A549 (cell line): Measurements from ENCODE around the gene JOSD2. TPM values are rescaled to one million over a fixed set of nuclear protein-coding genes. Genes with fewer than 3 reads are reported as not detected.

Experiments used
- ATAC-seq, 2 experiments: fragments of 200-7000 bp in 1 of 2; fragments of >200 bp in 1 of 2; cut with Nextera tagmentation in 1 of 2; cut with Tn5 transposase in 1 of 2; 3 replicates each; pipeline versions ENCODE4 v1.8.0 to v1.9.1; 2018 to 2020; ENCODE audit warnings: mild to moderate bottlenecking in 1 of 2, moderate library complexity in 1 of 2
- CTCF ChIA-PET: fragments of 300-600 bp; sonication (Branson Sonifier 250); formaldehyde crosslinking; extraction: SDS; loops from one replicate; lab custom pipeline; 2021; ENCODE audit warnings: antibody characterized with exemption, inconsistent platforms; lab: Yijun Ruan, JAX
- POLR2A ChIA-PET: fragments of 350-600 bp; formaldehyde crosslinking; extraction: SDS; loops from one replicate; lab custom pipeline; 2021; ENCODE audit warnings: antibody characterized with exemption, inconsistent platforms; lab: Yijun Ruan, JAX
- DNase-seq, 2 experiments: peaks; one replicate each; pipeline versions ENCODE4 v3.0.0 to v3.0.0-alpha.2; 2011 to 2016; ENCODE audit warnings: low read depth in 1 of 2, low spot score in 1 of 2
- FAIRE-seq: peaks from 2 replicates; lab custom pipeline; 2011; peaks lifted over from hg19 to GRCh38; lab: Jason Lieb, UNC
- H3K27ac ChIP-seq, 2 experiments: fragments of >200 bp; sonication (Bioruptor Twin); formaldehyde crosslinking; 3 replicates each; pipeline ENCODE4 v1.5.1; 2016 to 2017
- H3K4me1 ChIP-seq: fragments of >200 bp; sonication (Bioruptor Twin); formaldehyde crosslinking; 3 replicates; pipeline ENCODE4 v1.6.1; 2016
- H3K4me2 ChIP-seq: fragments of >200 bp; sonication (Bioruptor Twin); formaldehyde crosslinking; 3 replicates; pipeline ENCODE4 v1.6.1; 2016
- H3K4me3 ChIP-seq: fragments of >200 bp; sonication (Bioruptor Twin); formaldehyde crosslinking; 3 replicates; pipeline ENCODE4 v1.5.1; 2016
- H3K9me3 ChIP-seq: fragments of >200 bp; sonication (Bioruptor Twin); formaldehyde crosslinking; 3 replicates; pipeline ENCODE4 v1.6.1; 2016
- CBX8 ChIP-seq: fragments of 200-600 bp; sonication (generic); IDR thresholded peaks from 2 replicates; pipeline ENCODE4 v1.6.1; 2016
- CEBPB ChIP-seq, 2 experiments: fragments of >200 bp in 1 of 2; sonication (Bioruptor Twin) in 1 of 2; formaldehyde crosslinking in 1 of 2; IDR thresholded peaks; 2 replicates each; pipeline ENCODE4 v1.6.1; 2012 to 2016
- CHD2 ChIP-seq: fragments of 150-350 bp; IDR thresholded peaks from 2 replicates; pipeline ENCODE4 v1.6.1; 2014; ENCODE audit warnings: low read length; ENCODE audit not compliant: partially characterized antibody
- CHD4 ChIP-seq: fragments of 200-600 bp; sonication (generic); IDR thresholded peaks from 2 replicates; pipeline ENCODE4 v1.6.1; 2016; ENCODE audit warnings: antibody characterized with exemption, mild to moderate bottlenecking, borderline replicate concordance
- EHMT2 ChIP-seq: fragments of 200-600 bp; sonication (generic); IDR thresholded peaks from 2 replicates; pipeline ENCODE4 v1.6.1; 2016; ENCODE audit warnings: antibody characterized with exemption, low read depth, mild to moderate bottlenecking, moderate library complexity
- FOSB ChIP-seq: fragments of 250-450 bp; sonication (Bioruptor Pico); IDR thresholded peaks from 2 replicates; pipeline ENCODE4 v1.5.0; 2020; ENCODE audit warnings: mild to moderate bottlenecking, moderate library complexity
- GATA3 ChIP-seq: IDR thresholded peaks from 2 replicates; pipeline ENCODE4 v1.6.1; 2012; ENCODE audit warnings: borderline replicate concordance
- HES2 ChIP-seq: fragments of >200 bp; sonication (Bioruptor Twin); formaldehyde crosslinking; IDR thresholded peaks from 2 replicates; pipeline ENCODE4 v1.6.1; 2016
- JUNB ChIP-seq: fragments of >200 bp; sonication (Bioruptor Twin); formaldehyde crosslinking; IDR thresholded peaks from 2 replicates; pipeline ENCODE4 v1.6.1; 2016
- KDM5A ChIP-seq: fragments of 200-600 bp; sonication (generic); IDR thresholded peaks from 2 replicates; pipeline ENCODE4 v1.6.1; 2016; ENCODE audit warnings: antibody characterized with exemption, mild to moderate bottlenecking
- MAZ ChIP-seq: fragments of 150-350 bp; IDR thresholded peaks from 2 replicates; pipeline ENCODE4 v1.6.1; 2014; ENCODE audit warnings: antibody characterized with exemption, low read depth, low read length, borderline replicate concordance
- MYC ChIP-seq: IDR thresholded peaks from 2 replicates; pipeline ENCODE4 v1.6.1; 2012; ENCODE audit warnings: mild to moderate bottlenecking, inconsistent platforms, low read length, improper control_type of control experiment, borderline replicate concordance
- NFE2L2 ChIP-seq: fragments of 150-350 bp; conservative IDR thresholded peaks from 2 replicates; pipeline ENCODE4 v1.6.1; 2014; ENCODE audit warnings: low read length
- NPAS2 ChIP-seq: fragments of 250-450 bp; sonication (Bioruptor Pico); IDR thresholded peaks from 2 replicates; pipeline ENCODE4 v1.8.0; 2022; ENCODE audit warnings: mild to moderate bottlenecking, moderate library complexity, borderline replicate concordance
- POLR2AphosphoS2 ChIP-seq: conservative IDR thresholded peaks from 2 replicates; pipeline ENCODE4 v1.6.1; 2012; ENCODE audit warnings: low read length, improper control_type of control experiment, inconsistent platforms
- RAD21 ChIP-seq, 2 experiments: fragments of >200 bp in 1 of 2; sonication (Bioruptor Twin) in 1 of 2; formaldehyde crosslinking in 1 of 2; IDR thresholded peaks in 1 of 2; conservative IDR thresholded peaks in 1 of 2; 2 replicates in 1 of 2; 3 replicates in 1 of 2; pipeline ENCODE4 v1.6.1; 2012 to 2018; ENCODE audit warnings: inconsistent platforms in 1 of 2
- RFX5 ChIP-seq: fragments of 450-650 bp; IDR thresholded peaks from 2 replicates; pipeline ENCODE4 v1.7.1; 2014; ENCODE audit warnings: antibody characterized with exemption, mild to moderate bottlenecking, moderate library complexity
- RNF2 ChIP-seq: fragments of 200-600 bp; sonication (generic); IDR thresholded peaks from 2 replicates; pipeline ENCODE4 v1.6.1; 2016; ENCODE audit warnings: low read depth, mild to moderate bottlenecking, antibody characterized with exemption, moderate library complexity, borderline replicate concordance
- TFCP2L1 ChIP-seq: fragments of 250-450 bp; sonication (Bioruptor Pico); IDR thresholded peaks from 2 replicates; pipeline ENCODE4 v1.5.0; 2021; ENCODE audit warnings: mild to moderate bottlenecking
- WGBS: methylation state at CpG from one replicate; pipeline ENCODE4 v1.1.6; 2017; ENCODE audit errors: missing lambda C conversion rate; 5-methylcytosine and 5-hydroxymethylcytosine counted together
- polyA plus RNA-seq, 4 experiments: library from polyadenylated mRNA; depleted of rRNA in 3 of 4; stranded (reverse); fragments of >200 nt; fragmentation: RNase III in 1 of 4; extraction: RNeasy Plus Mini Kit Qiagen cat#74134 plus additional on column Dnase treatment in 1 of 4; gene quantifications; 2 replicates in 3 of 4; 3 replicates in 1 of 4; pipeline ENCODE4 v1.2.3, GENCODE V29; 2011 to 2017
- TF ChIP-seq, protein P1 (sequence below): IDR thresholded peaks from 2 replicates; pipeline ENCODE4 v1.6.1; 2012; ENCODE audit warnings: low read depth, borderline replicate concordance
- TF ChIP-seq, protein P2 (sequence below): fragments of >200 bp; sonication (Bioruptor Twin); formaldehyde crosslinking; IDR thresholded peaks from 3 replicates; pipeline ENCODE4 v1.5.1; 2016

JOSD2 gene
- polyA plus RNA-seq, 2 of the 4 experiments (the other 2 are of a cell fraction), result 24.2 to 61.7 TPM

DNA sequence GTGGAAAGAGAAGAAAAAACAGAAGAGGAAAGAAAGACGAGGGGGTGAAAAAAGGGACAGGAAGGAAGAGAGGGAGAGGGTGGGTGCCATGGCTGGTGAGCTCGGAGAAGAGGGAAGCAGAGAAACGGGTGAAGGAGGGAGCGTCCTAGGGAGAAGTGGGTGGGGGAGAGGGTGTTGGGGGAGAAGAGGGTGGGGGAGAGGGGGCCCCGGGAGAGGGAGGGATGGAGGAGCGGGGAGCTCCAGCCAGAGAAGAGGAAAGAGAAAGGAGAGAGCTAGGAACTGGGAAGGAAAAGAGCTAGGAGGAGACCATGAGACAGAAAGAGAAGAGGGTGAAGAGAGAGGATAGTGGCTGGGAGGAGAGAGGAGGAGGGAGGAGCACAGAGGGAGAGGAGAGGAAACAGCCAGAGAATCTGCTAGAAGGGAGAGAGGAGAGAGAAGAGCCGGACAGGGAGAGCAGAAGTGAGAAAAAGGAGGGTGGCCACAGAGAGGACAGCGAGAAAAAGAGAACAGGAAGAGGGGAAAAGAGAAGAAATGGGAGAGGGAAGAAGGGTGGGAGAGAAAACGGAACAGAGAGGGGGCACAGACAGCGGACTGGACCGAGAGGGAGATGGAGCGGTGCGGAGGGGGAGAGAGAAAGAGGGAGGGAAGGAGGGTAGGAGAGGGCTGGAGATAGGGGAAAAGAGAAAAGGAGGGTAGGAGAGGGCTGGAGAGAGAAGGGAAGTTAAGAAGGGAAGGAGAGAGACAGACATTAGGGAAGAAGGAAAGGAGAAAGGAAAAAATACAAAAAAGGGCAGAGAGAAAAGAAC, 22.4 kb downstream of the JOSD2 start:
- TF ChIP-seq EHMT2, result no peak
- TF ChIP-seq TFCP2L1 (CRISPR knock-in tag), result no peak
- no peak for TF ChIP-seq MYC
- TF ChIP-seq CEBPB (IDR thresholded peaks at IDR 0.05), result no peak
- TF ChIP-seq KDM5A, result no peak
- TF ChIP-seq NFE2L2, result no peak
- no peak for TF ChIP-seq CBX8
- no peak for TF ChIP-seq GATA3
- TF ChIP-seq, protein P1, sequence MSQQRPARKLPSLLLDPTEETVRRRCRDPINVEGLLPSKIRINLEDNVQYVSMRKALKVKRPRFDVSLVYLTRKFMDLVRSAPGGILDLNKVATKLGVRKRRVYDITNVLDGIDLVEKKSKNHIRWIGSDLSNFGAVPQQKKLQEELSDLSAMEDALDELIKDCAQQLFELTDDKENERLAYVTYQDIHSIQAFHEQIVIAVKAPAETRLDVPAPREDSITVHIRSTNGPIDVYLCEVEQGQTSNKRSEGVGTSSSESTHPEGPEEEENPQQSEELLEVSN, result no peak
- TF ChIP-seq MAZ, result no peak
- TF ChIP-seq, all 56 proteins: peak for 0
- Histone ChIP-seq H3K4me1 (peaks cover 9% of the 10 kb centered on the region; the same call in 2 of the 3 replicates), H3K4me2 (no peak overlapping the region), H3K4me3 (no peak overlapping the region), H3K27ac (no peak overlapping the region), H3K9me3 (peaks cover 16% of the 10 kb centered on the region)
- FAIRE-seq, result no peak
- WGBS, result 77% methylated on average over 13 of the region's 13 CpGs
- CTCF ChIA-PET, result interaction anchor here (1.1 to 2.6 kb wide), 4 partner anchors 8 to 100 kb away, joined by 3 to 24 read pairs (median 4); no protein-coding TSS in a partner anchor
- POLR2A ChIA-PET, result interaction anchor here (0.7 to 0.8 kb wide), 2 partner anchors 8 to 118 kb away, joined by 5 to 9 read pairs; no protein-coding TSS in a partner anchor
- DNase-seq, result no peak
- no peak for ATAC-seq

DNA sequence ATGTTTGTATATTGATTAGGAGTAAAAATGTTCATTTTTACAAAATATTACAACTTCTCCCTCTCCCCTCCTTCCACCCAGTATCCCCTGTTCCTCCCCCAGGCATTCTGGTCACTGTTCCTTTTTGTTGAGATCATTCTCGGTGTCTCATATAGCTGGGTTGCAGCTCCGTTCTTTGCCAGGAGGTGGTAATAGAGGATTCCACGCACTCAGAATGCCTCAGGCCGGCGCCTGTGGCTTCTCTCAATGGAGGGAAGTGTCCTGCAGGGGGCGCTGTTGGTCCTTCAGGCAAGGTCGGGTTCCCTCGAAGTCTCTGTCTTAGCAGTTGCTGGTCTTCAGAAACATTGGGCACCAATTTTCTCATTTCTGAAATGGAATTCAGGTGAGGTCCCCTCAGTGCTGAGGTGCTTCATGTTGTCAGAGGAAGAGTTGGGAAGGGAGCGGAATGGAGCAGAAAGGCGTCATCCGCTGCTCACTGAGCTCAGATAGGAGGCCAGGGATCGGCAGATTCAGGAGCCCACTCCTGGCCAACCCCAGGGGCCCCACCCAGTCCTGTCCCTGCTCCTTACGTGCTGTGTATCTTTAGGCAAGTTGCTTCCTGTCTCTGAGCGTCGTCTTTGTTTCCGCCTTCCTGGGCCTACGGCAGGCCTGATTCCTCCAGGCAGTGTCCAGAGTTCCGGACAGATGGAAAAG, 24.0 kb downstream of the JOSD2 start:
- Histone ChIP-seq H3K4me1 (peaks cover 4% of the 10 kb centered on the region; the same call in 2 of the 3 replicates), H3K9me3 (peaks cover 16% of the 10 kb centered on the region), H3K27ac (no peak overlapping the region), H3K4me3 (no peak overlapping the region), H3K4me2 (no peak overlapping the region)
- ChIA-PET POLR2A (no interaction called here), CTCF (interaction anchor here (0.6 to 2.6 kb wide), 14 partner anchors 8 to 165 kb away, joined by 3 to 24 read pairs (median 3); no protein-coding TSS in a partner anchor)
- ATAC-seq (peak in 1 of 2 experiments; percentile 52; a peak in 3 of 6 replicates), DNase-seq (peak in 1 of 2 experiments; percentile 92), FAIRE-seq (peak; percentile 59)
- WGBS, result 86% methylated on average over 18 of the region's 18 CpGs
- TF ChIP-seq CHD2 (no peak), RNF2 (no peak), FOSB (CRISPR knock-in tag) (no peak), HES2 (no peak), NPAS2 (CRISPR knock-in tag) (no peak), CHD4 (no peak), RFX5 (no peak), JUNB (no peak), CEBPB (IDR thresholded peaks at IDR 0.05) (no peak), NFE2L2 (no peak), RAD21 (conservative IDR thresholded peaks at IDR 0.05 in 1 of 2, IDR thresholded peaks at IDR 0.05 in 1 of 2) (peak in 1 of 2 experiments; percentile 43; a peak in 2 of 5 replicates), POLR2AphosphoS2 (no peak)
- TF ChIP-seq, protein P2, sequence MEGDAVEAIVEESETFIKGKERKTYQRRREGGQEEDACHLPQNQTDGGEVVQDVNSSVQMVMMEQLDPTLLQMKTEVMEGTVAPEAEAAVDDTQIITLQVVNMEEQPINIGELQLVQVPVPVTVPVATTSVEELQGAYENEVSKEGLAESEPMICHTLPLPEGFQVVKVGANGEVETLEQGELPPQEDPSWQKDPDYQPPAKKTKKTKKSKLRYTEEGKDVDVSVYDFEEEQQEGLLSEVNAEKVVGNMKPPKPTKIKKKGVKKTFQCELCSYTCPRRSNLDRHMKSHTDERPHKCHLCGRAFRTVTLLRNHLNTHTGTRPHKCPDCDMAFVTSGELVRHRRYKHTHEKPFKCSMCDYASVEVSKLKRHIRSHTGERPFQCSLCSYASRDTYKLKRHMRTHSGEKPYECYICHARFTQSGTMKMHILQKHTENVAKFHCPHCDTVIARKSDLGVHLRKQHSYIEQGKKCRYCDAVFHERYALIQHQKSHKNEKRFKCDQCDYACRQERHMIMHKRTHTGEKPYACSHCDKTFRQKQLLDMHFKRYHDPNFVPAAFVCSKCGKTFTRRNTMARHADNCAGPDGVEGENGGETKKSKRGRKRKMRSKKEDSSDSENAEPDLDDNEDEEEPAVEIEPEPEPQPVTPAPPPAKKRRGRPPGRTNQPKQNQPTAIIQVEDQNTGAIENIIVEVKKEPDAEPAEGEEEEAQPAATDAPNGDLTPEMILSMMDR, result peak; percentile 50
